SW480 (cell line): ENCODE measurements around the gene APOL6.
"Not testable (repeated sequence)": the region's sequence is repeated elsewhere in the genome, so short reads cannot be mapped to it uniquely, and the experiment has no call there.

Experiments
- DNase-seq: peaks from one replicate; pipeline ENCODE4 v3.0.0-alpha.2; 2016; ENCODE audit warnings: low spot score

Gene APOL6

DNA sequence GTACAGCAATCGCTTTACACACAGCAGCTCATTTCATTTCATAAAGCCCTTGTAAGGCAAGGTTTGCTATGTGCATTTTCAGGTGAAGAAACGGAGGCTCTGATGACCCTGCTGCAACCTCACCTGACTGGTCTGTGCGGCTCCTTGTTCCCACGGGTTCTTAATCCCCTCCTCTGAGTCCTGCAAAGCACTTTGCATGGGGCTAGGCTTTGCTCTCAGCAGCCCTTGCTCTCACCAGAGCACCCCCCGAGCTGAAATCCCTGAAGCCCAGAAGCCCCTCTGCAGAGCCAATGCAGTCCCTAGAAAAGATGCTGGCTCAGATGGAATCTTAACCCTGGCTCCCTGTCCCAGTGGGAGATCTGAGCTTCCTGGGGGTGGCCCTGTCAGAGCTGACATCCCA lies 11.0 kb upstream of the APOL6 start:
- DNase-seq: no peak

DNA sequence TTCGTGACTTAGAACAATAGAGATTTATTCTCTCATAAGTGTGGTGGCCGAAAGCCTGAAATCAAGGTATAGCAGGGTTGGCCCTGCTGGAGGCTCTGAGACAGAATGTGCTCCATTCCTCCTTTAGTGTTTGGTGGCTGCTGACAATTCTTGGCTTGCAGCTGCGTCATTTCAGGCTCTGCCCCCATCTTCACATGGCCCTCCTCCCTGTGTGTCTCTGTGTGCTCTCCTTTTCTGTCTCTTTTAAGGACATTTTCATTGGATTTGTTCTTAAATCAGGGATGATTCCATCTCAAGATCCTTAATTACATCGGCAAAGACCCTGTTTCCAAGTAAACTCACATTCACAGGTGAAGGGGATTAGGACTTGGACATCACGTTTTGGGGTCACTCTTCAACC lies 10.2 kb upstream of the APOL6 start:
- DNase-seq: no peak

DNA sequence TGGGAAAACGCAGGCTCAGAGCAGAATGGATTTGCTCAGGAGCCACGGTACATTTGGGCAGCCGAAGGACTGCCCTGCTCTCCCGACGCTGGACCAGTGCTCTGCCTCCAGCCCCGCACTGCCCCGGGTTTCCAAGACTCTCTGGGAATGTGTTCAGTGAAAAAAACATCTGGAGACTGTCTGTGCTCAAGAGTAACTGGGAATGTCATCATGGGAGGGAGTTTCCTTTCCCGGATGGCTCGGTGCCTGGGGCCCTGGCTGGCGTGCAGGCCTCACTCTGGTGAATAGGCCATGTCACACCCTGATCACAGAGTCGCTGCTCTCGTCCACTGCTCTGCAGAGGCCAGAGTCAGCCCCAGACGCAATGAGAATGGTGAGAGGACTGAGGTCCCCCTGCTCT lies 9.8 kb upstream of the APOL6 start:
- no peak for DNase-seq

DNA sequence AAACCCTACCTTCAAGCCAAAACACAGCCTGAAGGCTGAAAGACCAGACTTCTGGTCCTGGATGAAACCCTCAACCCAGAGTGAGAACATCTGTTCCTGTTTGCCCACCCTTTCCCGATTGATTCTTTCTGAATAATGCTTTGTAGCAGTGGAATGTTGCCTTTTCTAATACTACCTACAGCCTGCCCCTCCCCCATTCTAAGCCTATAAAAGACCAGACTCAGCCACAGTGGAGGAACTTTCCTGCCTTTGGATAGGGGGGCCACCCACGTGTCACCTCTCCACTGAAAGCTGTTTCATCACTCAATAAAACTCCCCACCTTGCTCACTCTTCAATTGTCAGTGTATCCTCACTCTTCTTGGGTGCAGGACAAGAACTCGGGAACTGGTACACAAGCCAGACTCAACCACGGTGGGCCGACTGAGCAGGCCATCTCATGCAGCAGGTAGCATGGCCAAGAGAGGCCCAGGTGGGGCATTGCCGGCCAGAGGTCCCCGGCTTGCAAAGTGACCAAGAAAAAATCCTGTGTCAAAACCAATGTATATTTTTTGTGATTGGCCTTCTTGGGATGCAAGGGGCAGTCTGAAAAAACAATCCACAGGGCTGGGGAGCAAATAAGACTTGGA lies 6.6 kb upstream of the APOL6 start:
- DNase-seq: no peak

DNA sequence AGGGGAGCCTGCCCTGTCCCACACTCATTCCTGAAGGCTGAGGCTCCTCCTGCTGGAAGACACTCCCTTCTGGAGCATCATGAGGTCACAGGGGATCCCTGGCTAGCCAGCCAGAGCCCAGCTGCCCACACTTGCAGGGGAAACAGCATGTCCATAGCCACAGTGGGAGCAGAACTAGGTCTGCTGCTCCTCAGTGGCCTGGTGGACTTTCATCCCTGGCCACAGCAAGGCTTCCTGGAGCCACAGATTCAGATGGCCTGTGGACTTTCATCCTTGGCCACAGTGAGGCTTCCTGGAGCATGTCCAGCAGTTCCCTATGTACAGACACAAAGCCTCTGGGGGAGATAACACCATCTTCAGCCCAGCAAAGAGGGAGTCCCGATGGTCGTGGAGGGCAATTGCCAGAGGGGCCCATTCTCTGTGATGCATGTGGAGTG lies 5.9 kb upstream of the APOL6 start:
- DNase-seq: no peak

DNA sequence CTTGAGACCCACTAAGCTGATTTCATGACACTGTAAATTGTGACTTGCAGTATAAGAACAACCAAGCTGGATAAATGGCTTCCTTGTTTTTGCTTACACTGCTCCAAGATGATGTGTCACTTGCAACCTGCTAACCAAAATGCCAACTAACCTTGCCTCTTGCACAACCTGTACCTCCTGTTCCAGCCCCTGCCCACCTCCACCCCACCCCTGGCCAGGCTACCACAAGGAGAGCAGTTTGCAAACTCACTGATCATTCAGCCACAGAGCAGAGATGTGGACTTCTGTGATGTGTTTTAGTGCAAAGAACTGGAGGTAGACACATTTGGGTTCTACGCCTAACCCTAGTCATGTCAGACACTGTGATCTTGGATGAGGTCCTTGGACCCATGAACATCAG lies 4.3 kb upstream of the APOL6 start:
- DNase-seq: no peak

DNA sequence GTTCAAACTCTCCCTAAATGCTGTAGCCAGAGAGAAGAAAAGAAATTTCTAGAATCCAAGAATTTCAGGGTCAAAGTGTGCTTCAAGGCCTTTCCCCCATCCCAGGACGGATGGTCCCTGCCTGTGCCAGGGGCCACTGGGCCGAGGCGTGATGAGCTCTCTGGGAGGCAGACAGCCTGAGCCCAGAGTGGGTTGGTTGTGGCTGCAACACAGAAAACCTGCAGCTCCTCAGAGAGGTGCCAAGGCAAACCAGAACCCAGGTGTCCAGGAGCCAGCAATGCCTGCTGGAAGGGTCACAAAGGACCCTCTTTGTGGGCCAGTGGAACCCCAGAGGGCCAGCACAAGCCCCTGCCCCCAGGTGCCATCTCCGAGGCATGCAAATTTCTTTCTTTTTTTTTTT lies 2.6 kb upstream of the APOL6 start:
- no peak for DNase-seq

DNA sequence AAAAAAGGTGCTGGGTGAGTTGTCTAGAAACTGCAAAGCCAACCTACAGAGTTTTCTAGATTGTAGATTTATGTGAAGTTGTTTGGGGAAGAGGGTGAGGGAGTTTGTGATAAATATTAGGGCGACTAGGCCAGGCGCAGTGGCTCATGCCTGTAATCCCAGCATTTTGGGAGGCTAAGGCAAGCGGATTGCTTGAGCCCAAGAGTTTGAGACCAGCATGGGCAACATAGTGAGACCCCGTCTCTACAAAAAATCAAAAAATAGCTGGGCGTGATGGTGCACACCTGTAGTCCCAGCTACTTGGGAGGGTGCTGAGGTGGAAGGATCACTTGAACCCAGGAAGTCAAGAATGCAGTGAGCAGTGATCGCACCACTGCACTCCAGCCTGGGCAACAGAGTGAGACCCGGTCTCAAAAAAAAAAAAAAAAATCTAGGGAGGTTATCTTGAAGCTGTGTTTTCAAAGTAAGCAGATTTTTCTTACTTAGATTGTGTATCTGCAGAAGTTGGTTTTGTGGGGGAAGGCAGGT lies 844 bp downstream of the APOL6 start:
- DNase-seq: no peak

DNA sequence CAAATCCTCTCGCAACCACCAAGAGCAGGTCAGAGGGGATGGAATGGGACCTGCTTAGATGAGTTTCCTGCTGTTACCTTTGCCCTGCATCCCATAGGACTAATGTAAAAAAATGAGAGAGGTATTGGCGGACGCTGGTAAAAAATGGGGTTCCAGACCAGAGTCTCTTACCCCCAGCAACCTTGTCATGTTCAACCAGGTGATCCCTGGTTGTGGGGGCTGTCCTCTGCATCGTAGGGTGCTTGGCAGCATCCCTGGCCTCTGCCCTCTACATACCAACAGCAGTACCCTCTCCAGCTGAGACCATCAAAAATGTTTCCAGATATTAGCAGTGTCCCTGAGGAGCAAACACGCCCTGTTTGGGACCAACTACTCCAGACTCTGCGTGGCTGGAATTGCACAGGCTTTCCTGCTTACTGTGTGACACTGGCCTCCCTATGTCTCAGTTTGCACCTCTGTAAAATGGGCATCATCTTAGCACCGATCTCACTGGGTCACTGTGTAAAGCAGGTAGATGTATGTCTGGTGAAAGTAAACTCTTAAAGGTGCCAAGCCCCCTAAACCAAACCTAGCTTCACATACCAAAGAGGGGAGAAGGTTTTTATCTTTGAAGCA lies 1.5 kb downstream of the APOL6 start:
- no peak for DNase-seq

DNA sequence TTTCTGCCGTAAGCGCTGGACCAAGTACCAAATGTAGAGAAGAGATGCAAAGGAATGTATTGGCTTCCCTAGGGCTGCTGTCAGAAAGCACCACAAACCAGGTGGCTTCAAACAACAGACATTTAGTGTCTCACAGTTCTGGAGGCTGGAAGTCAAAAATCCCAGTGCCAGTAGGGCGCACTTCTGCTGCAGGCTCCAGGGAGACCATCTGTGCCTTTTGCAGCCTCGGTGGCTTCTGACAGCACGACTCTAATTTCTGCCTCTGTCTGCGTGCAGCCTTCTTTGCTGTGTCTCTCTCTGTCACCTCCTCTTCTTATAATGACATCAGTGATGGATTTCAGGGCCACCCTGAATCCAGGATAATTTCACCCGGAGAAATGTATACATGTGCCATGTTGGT lies 2.8 kb downstream of the APOL6 start:
- DNase-seq: no peak

DNA sequence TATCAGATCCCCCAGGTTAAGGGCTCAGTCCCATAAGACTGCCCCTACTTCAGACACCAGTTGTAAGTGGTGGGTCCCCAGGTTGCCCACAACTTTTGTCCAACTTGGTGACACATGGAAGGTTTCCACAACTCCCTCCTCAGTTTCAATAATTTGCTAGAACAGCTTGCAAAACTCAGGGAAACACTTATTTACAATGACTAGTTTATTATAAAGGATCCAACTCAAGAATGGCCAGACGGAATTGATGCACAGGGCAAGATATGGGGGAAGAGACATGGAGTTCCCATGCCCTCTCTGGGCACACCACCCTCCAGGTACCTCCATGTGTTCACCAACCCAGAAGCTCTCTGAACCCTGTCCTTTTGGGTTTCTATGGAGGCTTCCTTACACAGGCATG lies 5.6 kb downstream of the APOL6 start:
- no peak for DNase-seq

DNA sequence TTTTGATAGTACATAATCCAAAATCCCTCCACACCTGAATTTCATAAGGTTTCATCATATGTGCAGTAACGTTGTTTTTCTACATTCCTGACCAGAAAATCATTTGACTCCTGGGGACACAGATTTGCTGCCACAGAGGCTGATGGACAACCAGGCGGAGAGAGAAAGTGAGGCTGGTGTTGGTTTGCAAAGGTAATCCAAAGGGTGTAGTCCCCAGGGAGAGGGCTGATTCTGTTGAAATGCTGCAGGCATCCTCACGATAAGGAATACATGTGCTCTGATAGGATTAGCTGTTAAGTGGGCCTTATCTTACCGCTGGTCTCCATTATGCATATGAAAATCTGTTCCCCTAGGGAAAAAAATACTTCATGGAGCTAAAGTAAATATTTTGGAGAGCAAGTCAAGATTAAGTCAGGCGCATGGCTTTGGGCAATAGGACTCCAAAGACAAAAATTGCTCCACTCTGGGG lies 8.1 kb downstream of the APOL6 start:
- no peak for DNase-seq

DNA sequence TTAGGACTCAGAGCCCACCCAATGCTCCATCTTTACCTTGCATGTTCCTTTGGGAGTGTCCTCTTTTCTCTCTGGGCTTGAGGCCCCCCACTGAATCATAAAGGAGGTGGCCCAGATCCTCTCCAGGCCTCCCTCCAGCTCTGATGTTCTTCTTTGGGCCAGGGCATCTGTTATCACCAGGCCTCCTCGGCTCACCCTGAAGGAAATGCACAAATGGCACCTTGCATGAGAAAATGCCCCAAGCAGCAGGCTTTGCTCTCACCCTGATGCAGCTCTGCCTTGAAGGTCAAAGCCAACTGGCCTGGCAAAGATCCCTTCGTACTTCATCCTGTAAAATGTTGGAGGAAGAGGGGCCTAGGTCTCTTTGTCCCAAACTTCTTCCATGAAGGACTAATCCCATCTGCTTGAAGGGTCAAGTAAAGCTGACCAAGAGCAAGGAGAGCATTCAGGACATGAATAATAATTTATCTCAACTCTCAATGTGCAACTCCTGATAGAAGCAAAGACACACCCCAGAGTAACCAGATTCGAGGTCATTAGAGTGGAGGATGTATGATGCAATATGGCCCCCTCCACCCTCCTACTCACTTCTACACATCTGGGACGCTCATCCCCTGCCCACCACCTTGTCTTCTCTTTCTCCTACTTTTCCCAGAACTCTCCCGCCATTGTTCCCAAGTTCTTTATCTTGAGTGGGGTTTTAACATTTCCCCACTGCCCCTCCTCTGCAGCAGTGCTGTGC lies 9.5 kb downstream of the APOL6 start:
- no peak for DNase-seq

DNA sequence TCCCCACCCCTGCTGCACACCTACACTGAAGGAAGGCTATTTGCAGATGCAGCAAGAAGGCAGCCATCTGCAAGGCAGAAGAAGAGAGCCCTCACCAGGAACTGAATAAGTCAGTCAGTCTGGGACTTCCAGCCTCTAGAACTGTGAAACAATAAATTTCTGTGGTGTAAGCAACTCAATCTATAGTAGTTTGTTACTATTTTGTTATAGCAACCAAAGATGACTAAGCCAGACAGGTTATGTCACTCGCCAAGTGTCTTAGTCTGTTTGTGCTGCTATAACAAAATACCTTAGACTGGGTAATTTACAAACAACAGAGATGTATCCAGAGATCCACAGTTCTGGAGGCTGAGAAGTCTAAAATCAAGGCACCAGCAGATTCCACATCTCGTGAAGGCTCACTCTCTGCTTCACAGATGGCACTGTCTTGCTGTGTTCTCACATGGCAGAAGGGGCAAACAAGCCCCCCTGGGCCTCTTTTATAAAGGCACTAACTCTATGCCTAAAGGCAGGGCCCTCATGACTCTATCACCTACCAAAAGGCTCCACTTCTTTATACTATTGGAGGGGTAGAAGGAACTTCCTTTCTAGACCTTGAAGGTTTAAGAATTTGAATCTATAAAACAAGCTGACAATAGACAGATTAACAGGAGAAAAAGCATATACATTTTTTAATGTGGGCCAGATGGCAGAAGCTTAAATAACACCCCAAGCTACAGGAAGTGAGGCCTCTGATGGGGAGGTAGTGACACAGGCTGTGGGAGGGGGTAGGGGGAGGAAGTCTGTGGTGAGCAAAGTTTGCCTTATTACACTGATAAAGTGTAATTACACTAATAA lies 12.3 kb downstream of the APOL6 start:
- DNase-seq: no peak

DNA sequence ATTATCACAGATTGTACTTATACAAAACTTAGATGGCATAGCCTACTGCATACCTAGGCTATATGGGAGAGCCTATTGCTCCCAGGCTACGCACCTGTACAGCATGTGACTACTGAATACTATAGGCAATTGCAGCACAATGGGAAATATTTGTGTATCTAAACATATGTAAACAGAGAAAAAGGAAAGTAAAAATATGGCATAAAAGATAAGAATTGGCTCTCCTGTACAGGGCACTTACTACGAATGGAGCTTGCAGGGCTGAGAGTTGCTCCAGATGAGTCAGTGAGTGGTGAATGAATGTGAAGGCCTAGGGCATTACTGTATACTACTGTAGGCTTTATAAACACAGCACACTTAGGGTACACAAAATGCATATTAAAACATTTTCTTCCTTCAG lies 13.2 kb downstream of the APOL6 start:
- no peak for DNase-seq

DNA sequence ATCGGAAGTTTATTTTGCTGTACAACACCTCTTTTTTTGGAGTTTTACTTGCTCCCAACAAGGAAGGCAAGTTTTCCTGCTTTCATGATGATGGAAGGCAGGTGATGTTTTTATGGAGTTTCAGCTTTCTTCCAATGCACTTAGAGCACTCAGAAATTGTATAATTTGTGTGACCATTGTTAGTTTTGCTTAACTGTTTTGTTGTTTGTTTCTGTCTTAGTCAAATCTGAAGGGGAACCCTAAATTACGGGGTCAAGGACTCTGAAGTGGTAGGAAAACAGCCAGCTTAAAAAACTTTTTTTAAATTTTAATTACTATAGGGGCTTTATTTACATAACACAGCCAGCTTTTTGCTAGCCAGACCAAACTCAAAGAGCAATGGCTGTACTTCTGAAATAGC lies 14.7 kb downstream of the APOL6 start:
- no peak for DNase-seq

DNA sequence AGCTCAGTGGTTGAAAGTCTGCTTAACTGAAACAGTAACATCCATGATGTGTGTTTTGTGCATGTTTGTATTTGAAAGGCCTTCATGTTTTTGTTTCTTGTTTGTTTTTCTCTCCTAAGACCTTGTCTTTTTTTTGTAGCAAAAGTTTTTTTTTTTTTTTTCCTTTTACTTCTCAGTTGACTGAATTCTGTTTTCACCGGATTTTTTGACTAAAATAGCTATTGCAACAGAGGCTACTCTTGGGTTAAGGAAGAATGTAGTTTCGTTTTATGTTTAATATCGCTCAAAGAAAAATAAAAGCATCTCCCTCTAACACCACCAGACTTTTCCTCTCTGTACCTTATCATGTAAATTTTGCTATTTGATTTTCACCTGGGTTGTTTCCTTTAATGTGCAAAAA lies 15.1 kb downstream of the APOL6 start:
- DNase-seq: no peak

DNA sequence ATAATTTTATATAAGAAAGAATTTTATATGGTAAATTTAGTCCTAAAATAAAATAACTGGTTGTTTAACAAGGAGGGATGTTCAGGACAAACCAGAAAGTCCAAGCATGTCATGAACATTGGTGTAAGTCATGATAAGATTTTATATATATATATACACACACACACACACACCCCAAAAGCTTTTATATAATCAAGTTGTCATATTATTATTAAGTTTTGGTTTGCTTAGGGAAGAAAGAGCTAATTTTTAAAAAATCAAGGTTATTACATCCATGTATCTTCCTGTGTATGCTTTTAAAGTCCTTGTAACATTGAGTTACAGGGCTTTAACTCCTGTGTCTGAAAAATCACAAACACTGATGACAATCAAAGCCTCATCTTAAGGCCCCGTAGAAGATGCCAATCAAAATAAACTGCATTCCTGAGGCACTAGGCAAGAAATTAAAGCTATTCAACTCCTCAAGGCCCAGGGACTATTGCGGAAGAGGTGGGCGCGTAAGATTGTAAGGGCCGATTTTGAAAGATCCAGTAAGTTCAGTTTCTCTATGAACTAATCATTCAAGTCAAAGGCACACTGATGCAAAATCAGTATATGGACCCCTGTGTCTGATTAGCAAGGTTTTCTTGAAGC lies 16.8 kb downstream of the APOL6 start:
- DNase-seq: no peak

DNA sequence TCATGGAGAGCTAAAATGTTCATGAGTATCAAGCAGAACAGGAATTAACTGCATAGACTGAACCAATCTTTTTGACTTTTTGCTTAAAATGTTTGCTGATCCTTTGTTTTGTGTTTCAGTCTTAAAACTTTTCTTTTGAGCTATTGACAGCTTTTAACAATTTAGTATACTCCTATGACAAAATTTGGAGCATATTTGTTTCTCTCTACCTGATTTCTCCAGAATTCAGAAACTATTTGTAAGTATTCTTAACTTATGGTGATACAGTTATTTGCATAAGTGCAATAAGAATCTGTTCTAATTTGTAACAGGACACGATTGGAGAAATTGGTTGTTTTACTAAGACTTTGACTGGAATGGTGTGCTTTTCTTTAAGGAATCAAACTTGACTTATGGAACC lies 18.5 kb downstream of the APOL6 start:
- not testable (repeated sequence) for DNase-seq

DNA sequence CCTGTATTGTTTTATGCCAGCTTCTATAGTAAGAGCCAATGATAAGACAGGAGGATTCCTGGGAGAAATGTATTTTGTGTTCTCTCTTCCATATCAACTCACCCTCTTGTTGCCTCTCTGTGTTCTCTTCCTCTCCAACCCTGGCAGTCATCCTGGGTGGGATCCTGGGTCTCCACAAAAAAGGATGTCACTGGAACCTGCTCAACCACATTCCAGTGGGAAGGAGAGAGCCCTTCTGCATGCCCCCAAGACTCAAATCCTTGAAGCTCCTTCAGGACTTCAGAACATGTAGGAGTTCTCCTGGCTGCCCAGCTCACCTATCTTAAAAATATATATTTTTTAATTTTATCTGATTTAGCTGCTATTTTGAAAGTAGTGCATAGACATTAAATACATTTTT lies 26.1 kb downstream of the APOL6 start:
- DNase-seq: no peak

DNA sequence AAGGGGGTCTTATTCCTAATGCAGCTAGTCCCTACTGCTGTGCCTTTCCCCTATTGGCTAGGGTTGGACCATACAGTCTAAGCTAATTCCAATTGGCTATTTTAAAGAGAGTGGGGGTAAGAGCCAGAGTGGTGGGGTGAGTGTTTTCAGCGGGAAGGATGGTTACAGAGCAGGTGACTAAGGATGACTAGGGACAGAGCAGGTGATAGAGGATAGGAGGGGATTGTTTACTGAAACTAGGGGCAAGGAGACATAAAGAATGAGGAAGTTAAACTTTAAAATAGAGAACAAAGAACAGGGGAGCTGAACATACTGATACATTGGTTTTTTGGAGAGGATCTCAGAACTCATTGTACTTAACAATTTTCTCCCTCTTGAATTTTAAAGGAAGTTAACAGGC lies 27.8 kb downstream of the APOL6 start:
- not testable (repeated sequence) for DNase-seq
